ENCODE measurements around the gene SEPTIN7. TPM values are rescaled to one million over a fixed set of nuclear protein-coding genes. Genes with fewer than 3 reads are reported as not detected.

The SEPTIN7 gene
- polyA plus RNA-seq, 1 donor (not counting 4 experiments of a cell fraction or from before 2014, with no cell fraction given): 284 TPM

GRCh38 chr7:35804231-35804970 is 3.5 kb downstream of the SEPTIN7 start:
- Histone ChIP-seq H2AFZ (ENCODE audit: control insufficient read depth, low read length) (no peak overlapping the region), H3K36me3 (ENCODE audit: control insufficient read depth in 2 of 2, extremely low read depth in 1 of 2, insufficient read depth in 2 of 2, low read length in 2 of 2) (no peaks in the 10 kb centered on the region), H3K79me2 (ENCODE audit: control insufficient read depth, insufficient read depth, low read length) (peaks cover 78% of the 10 kb centered on the region), H3K9me1 (ENCODE audit: control insufficient read depth, extremely low read depth, insufficient read depth, low read length) (no peaks in the 10 kb centered on the region), H3K9ac (ENCODE audit: control insufficient read depth, extremely low read depth, insufficient read depth, low read length) (no peak overlapping the region), H3K27me3 (ENCODE audit: control insufficient read depth, extremely low read depth, insufficient read depth, low read length) (no peaks in the 10 kb centered on the region), H3K9me3 (ENCODE audit: control insufficient read depth, low read depth, low read length) (no peaks in the 10 kb centered on the region), H3K4me1 (ENCODE audit: control insufficient read depth, extremely low read depth, insufficient read depth, low read length) (peaks cover 11% of the 10 kb centered on the region), H3K27ac (ENCODE audit: control insufficient read depth, insufficient read depth, low read length) (no peak overlapping the region), H4K20me1 (ENCODE audit: control insufficient read depth, extremely low read depth, insufficient read depth, low read length) (peaks cover 9% of the 10 kb centered on the region), H3K4me2 (ENCODE audit: control insufficient read depth, extremely low read depth, insufficient read depth, low read depth, low read length) (no peak overlapping the region), H3K4me3 (ENCODE audit: control insufficient read depth in 2 of 3, extremely low read depth in 1 of 3, insufficient read depth in 2 of 3, low read depth in 1 of 3, low read length in 3 of 3) (no peak overlapping the region)
- DNase-seq (ENCODE audit: low read depth, low spot score) (no peak), FAIRE-seq (no peak)
- no peak for TF ChIP-seq EZH2 (IDR thresholded peaks at IDR 0.05; ENCODE audit: low read length)
- no peak for TF ChIP-seq CTCF (optimal IDR thresholded peaks at IDR 0.05 in 1 of 3, IDR thresholded peaks at IDR 0.05 in 1 of 3, conservative IDR thresholded peaks at IDR 0.05 in 1 of 3; ENCODE audit: extremely low read depth in 1 of 3, insufficient read depth in 2 of 3, low read length in 3 of 3)
- dilution Hi-C loops (cut with MboI; ENCODE audit: extremely low pct_ligation_motif_present, low sequenced_read_pairs): loop anchor here (25.0 kb wide), 1 partner anchor 92 kb away; no protein-coding TSS in a partner anchor

- Histone ChIP-seq H3K9me1 (ENCODE audit: control insufficient read depth, extremely low read depth, insufficient read depth, low read length) (no peaks in the 10 kb centered on the region), H3K9me3 (ENCODE audit: control insufficient read depth, low read depth, low read length) (no peaks in the 10 kb centered on the region), H4K20me1 (ENCODE audit: control insufficient read depth, extremely low read depth, insufficient read depth, low read length) (peaks cover 9% of the 10 kb centered on the region), H3K36me3 (ENCODE audit: control insufficient read depth in 2 of 2, extremely low read depth in 1 of 2, insufficient read depth in 2 of 2, low read length in 2 of 2) (no peaks in the 10 kb centered on the region), H3K79me2 (ENCODE audit: control insufficient read depth, insufficient read depth, low read length) (peaks cover 93% of the 10 kb centered on the region), H3K9ac (ENCODE audit: control insufficient read depth, extremely low read depth, insufficient read depth, low read length) (no peak overlapping the region), H3K4me3 (ENCODE audit: control insufficient read depth in 2 of 3, extremely low read depth in 1 of 3, insufficient read depth in 2 of 3, low read depth in 1 of 3, low read length in 3 of 3) (no peak overlapping the region), H3K27me3 (ENCODE audit: control insufficient read depth, extremely low read depth, insufficient read depth, low read length) (no peaks in the 10 kb centered on the region), H3K4me1 (ENCODE audit: control insufficient read depth, extremely low read depth, insufficient read depth, low read length) (peaks cover 7% of the 10 kb centered on the region), H3K4me2 (ENCODE audit: control insufficient read depth, extremely low read depth, insufficient read depth, low read depth, low read length) (no peak overlapping the region), H2AFZ (ENCODE audit: control insufficient read depth, low read length) (no peak overlapping the region), H3K27ac (ENCODE audit: control insufficient read depth, insufficient read depth, low read length) (no peak overlapping the region)
- dilution Hi-C loops (cut with MboI; ENCODE audit: extremely low pct_ligation_motif_present, low sequenced_read_pairs): loop anchor here (25.0 kb wide), 1 partner anchor 94 kb away; no protein-coding TSS in a partner anchor
- DNase-seq (ENCODE audit: low read depth, low spot score) (no peak), FAIRE-seq (no peak)
- no peak for TF ChIP-seq EZH2 (IDR thresholded peaks at IDR 0.05; ENCODE audit: low read length)
Measured at GRCh38 chr7:35805876-35806275, 5.0 kb downstream of the SEPTIN7 start.

Data from keratinocyte (primary cell).